Loucy (cell line): Measurements from ENCODE around the gene SPI1.

Source experiments
- CTCF ChIP-seq: fragments of 200-600 bp; sonication (generic); conservative IDR thresholded peaks from 2 replicates; pipeline ENCODE4 v1.5.1; 2014; ENCODE audit warnings: mild to moderate bottlenecking, antibody characterized with exemption, low read length
- EZH2phosphoT487 ChIP-seq: fragments of 200-600 bp; IDR thresholded peaks from 2 replicates; pipeline ENCODE4 v1.6.1; 2018; ENCODE audit warnings: antibody characterized with exemption, mild to moderate bottlenecking, moderate library complexity, borderline replicate concordance

- TF ChIP-seq CTCF (no peak), EZH2phosphoT487 (no peak)
Measured at GRCh38 chr11:47348131-47348802, 30.1 kb downstream of the SPI1 start.
